ENCODE data around the gene KRT72. TPM values are rescaled to one million over a fixed set of nuclear protein-coding genes. Genes with fewer than 3 reads are reported as not detected.

KRT72 gene
- total RNA-seq, 1 donor: not detected

GRCh38 chr12:52612431-52613383, 11.4 kb upstream of the KRT72 start:
- H2AFZ ChIP-seq (ENCODE audit: low read length): no peak overlapping the region
- no peaks in the 10 kb centered on the region for H3K36me3 ChIP-seq (ENCODE audit: insufficient read depth, low read length)
- no peak overlapping the region for H3K4me2 ChIP-seq (ENCODE audit: insufficient read depth, low read length)
- no peak for DNase-seq (ENCODE audit: insufficient read length, low spot score, missing footprints)
- H3K9me3 ChIP-seq (ENCODE audit: low read depth, low read length): no peaks in the 10 kb centered on the region
- no peak overlapping the region for H3K4me3 ChIP-seq (ENCODE audit: insufficient read depth, low read length)
- TF ChIP-seq, protein P1, sequence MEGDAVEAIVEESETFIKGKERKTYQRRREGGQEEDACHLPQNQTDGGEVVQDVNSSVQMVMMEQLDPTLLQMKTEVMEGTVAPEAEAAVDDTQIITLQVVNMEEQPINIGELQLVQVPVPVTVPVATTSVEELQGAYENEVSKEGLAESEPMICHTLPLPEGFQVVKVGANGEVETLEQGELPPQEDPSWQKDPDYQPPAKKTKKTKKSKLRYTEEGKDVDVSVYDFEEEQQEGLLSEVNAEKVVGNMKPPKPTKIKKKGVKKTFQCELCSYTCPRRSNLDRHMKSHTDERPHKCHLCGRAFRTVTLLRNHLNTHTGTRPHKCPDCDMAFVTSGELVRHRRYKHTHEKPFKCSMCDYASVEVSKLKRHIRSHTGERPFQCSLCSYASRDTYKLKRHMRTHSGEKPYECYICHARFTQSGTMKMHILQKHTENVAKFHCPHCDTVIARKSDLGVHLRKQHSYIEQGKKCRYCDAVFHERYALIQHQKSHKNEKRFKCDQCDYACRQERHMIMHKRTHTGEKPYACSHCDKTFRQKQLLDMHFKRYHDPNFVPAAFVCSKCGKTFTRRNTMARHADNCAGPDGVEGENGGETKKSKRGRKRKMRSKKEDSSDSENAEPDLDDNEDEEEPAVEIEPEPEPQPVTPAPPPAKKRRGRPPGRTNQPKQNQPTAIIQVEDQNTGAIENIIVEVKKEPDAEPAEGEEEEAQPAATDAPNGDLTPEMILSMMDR (IDR thresholded peaks at IDR 0.05; ENCODE audit: extremely low read depth, low read depth, low read length): no peak
- H3K4me1 ChIP-seq (ENCODE audit: insufficient read depth, low read length): peaks cover 3% of the 10 kb centered on the region
- H3K27ac ChIP-seq (ENCODE audit: low read depth, low read length): no peak overlapping the region
- no peaks in the 10 kb centered on the region for H3K79me2 ChIP-seq (ENCODE audit: insufficient read depth, low read length)
- H4K20me1 ChIP-seq (ENCODE audit: insufficient read depth, low read length): no peaks in the 10 kb centered on the region
- peaks cover 33% of the 10 kb centered on the region for H3K27me3 ChIP-seq (ENCODE audit: insufficient read depth, low read length)

DNA sequence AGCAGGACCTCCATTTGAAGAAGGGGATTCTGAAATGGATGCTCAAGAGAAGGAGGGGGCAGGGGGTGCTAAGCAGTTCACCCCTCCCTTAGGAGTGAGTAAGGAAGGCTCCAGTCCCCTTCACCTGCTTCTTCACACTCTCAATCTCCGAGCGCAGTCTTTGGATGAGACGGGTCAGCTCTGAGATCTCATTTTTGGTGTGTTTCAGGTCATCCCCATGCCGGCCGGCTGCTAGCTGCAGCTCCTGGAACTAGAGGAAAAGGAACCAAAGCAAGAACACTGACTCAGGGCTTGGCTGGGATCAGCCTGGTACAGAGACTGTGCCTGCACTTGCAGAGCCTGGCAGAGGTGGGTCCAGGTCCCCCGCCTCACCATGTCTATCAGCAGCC, 9.8 kb upstream of the KRT72 start:
- Histone ChIP-seq H3K27me3 (ENCODE audit: insufficient read depth, low read length) (peaks cover 40% of the 10 kb centered on the region), H4K20me1 (ENCODE audit: insufficient read depth, low read length) (no peaks in the 10 kb centered on the region), H3K9me3 (ENCODE audit: low read depth, low read length) (no peaks in the 10 kb centered on the region), H2AFZ (ENCODE audit: low read length) (no peak overlapping the region), H3K4me2 (ENCODE audit: insufficient read depth, low read length) (no peak overlapping the region), H3K79me2 (ENCODE audit: insufficient read depth, low read length) (no peaks in the 10 kb centered on the region), H3K36me3 (ENCODE audit: insufficient read depth, low read length) (no peaks in the 10 kb centered on the region), H3K4me3 (ENCODE audit: insufficient read depth, low read length) (no peak overlapping the region), H3K4me1 (ENCODE audit: insufficient read depth, low read length) (peaks cover 3% of the 10 kb centered on the region), H3K27ac (ENCODE audit: low read depth, low read length) (no peak overlapping the region)
- DNase-seq (ENCODE audit: insufficient read length, low spot score, missing footprints): no peak
- TF ChIP-seq, protein P1 (IDR thresholded peaks at IDR 0.05; ENCODE audit: extremely low read depth, low read depth, low read length): no peak

- H2AFZ ChIP-seq (ENCODE audit: low read length): no peak overlapping the region
- no peak overlapping the region for H3K4me2 ChIP-seq (ENCODE audit: insufficient read depth, low read length)
- peaks cover 40% of the 10 kb centered on the region for H3K27me3 ChIP-seq (ENCODE audit: insufficient read depth, low read length)
- H3K36me3 ChIP-seq (ENCODE audit: insufficient read depth, low read length): no peaks in the 10 kb centered on the region
- no peaks in the 10 kb centered on the region for H4K20me1 ChIP-seq (ENCODE audit: insufficient read depth, low read length)
- H3K79me2 ChIP-seq (ENCODE audit: insufficient read depth, low read length): no peaks in the 10 kb centered on the region
- no peak overlapping the region for H3K27ac ChIP-seq (ENCODE audit: low read depth, low read length)
- no peak overlapping the region for H3K4me3 ChIP-seq (ENCODE audit: insufficient read depth, low read length)
- DNase-seq (ENCODE audit: insufficient read length, low spot score, missing footprints): no peak
- H3K4me1 ChIP-seq (ENCODE audit: insufficient read depth, low read length): no peaks in the 10 kb centered on the region
- TF ChIP-seq, protein P1 (IDR thresholded peaks at IDR 0.05; ENCODE audit: extremely low read depth, low read depth, low read length): no peak
- no peaks in the 10 kb centered on the region for H3K9me3 ChIP-seq (ENCODE audit: low read depth, low read length)
Measured at GRCh38 chr12:52608826-52609630, 7.8 kb upstream of the KRT72 start.

DNA sequence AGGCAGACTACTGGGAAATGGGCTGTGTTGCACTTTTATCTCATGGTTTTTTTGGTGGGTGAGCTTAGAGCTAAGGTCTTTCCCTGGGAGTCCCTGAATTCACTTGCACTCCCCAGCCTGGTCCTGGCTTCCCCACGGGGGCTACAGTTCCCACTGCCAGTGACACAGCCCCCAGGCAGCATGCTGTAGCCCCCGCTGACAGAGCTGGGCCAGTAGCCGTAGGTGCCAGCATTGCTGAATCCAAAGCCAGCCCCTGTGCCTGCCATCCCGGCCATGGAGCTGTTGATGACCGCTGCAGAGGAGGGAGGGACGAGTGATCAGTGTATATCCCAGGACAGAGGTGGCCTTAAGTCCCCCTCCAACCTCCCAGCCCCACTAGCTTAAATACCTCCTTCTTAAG, 6.9 kb upstream of the KRT72 start:
- Histone ChIP-seq H3K36me3 (ENCODE audit: insufficient read depth, low read length) (no peaks in the 10 kb centered on the region), H3K79me2 (ENCODE audit: insufficient read depth, low read length) (no peaks in the 10 kb centered on the region), H3K4me3 (ENCODE audit: insufficient read depth, low read length) (no peak overlapping the region), H3K4me1 (ENCODE audit: insufficient read depth, low read length) (no peaks in the 10 kb centered on the region), H4K20me1 (ENCODE audit: insufficient read depth, low read length) (no peaks in the 10 kb centered on the region), H3K4me2 (ENCODE audit: insufficient read depth, low read length) (no peak overlapping the region), H3K9me3 (ENCODE audit: low read depth, low read length) (no peaks in the 10 kb centered on the region), H3K27me3 (ENCODE audit: insufficient read depth, low read length) (peaks cover 40% of the 10 kb centered on the region), H2AFZ (ENCODE audit: low read length) (no peak overlapping the region), H3K27ac (ENCODE audit: low read depth, low read length) (no peak overlapping the region)
- TF ChIP-seq, protein P1 (IDR thresholded peaks at IDR 0.05; ENCODE audit: extremely low read depth, low read depth, low read length): no peak
- no peak for DNase-seq (ENCODE audit: insufficient read length, low spot score, missing footprints)

Data from osteoblast (primary cell).